GM23338 (cell line): ENCODE data around the gene LCNL1. TPM values are rescaled to one million over a fixed set of nuclear protein-coding genes. Genes with fewer than 3 reads are reported as not detected.

Experiments used
- ATAC-seq: fragments of 200-7000 bp; cut with Tn5 transposase; 3 replicates; pipeline ENCODE4 v1.9.1; 2020
- DNase-seq: peaks from one replicate; pipeline ENCODE4 v3.0.0-alpha.2; 2015; ENCODE audit warnings: low spot score
- H2AFZ ChIP-seq: fragments of 200-600 bp; sonication (generic); 2 replicates; pipeline ENCODE4 v1.8.0; 2016; ENCODE audit warnings: antibody characterized with exemption, mild to moderate bottlenecking, moderate library complexity
- H3F3A ChIP-seq: fragments of 200-600 bp; sonication (generic); replicated peaks from 2 replicates; pipeline ENCODE4 v1.8.0; 2017; ENCODE audit warnings: antibody characterized with exemption, mixed run types, low read depth
- H3K27ac ChIP-seq: fragments of 200-600 bp; sonication (generic); 2 replicates; pipeline ENCODE4 v1.6.1; 2016; ENCODE audit warnings: low read depth
- H3K27me3 ChIP-seq: fragments of 200-600 bp; sonication (generic); 2 replicates; pipeline ENCODE4 v1.8.0; 2016; ENCODE audit warnings: mild to moderate bottlenecking, mixed run types, moderate library complexity; ENCODE audit not compliant: insufficient read depth
- H3K36me3 ChIP-seq: fragments of 200-600 bp; sonication (generic); 2 replicates; pipeline ENCODE4 v1.8.0; 2016; ENCODE audit warnings: mild to moderate bottlenecking; ENCODE audit not compliant: insufficient read depth
- H3K4me1 ChIP-seq: fragments of 200-600 bp; sonication (generic); 2 replicates; pipeline ENCODE4 v1.8.0; 2016; ENCODE audit warnings: mild to moderate bottlenecking, moderate library complexity; ENCODE audit not compliant: insufficient read depth
- H3K4me2 ChIP-seq: fragments of 200-600 bp; sonication (generic); 2 replicates; pipeline ENCODE4 v1.7.1; 2017; ENCODE audit warnings: mixed run types
- H3K4me3 ChIP-seq: fragments of 200-600 bp; sonication (generic); 2 replicates; pipeline ENCODE4 v1.6.1; 2016; ENCODE audit warnings: mixed run types
- H3K79me2 ChIP-seq: fragments of 200-600 bp; sonication (generic); replicated peaks from 2 replicates; pipeline ENCODE4 v1.8.0; 2017; ENCODE audit warnings: mild to moderate bottlenecking; ENCODE audit not compliant: insufficient read depth
- H3K9me2 ChIP-seq: fragments of 200-600 bp; sonication (generic); 2 replicates; pipeline ENCODE4 v1.8.0; 2017; ENCODE audit not compliant: insufficient read depth
- H4K20me1 ChIP-seq: fragments of 200-600 bp; sonication (generic); replicated peaks from 2 replicates; pipeline ENCODE4 v1.8.0; 2017; ENCODE audit warnings: mild to moderate bottlenecking; ENCODE audit not compliant: insufficient read depth
- H3K27ac Mint-ChIP-seq: 2 replicates; pipeline ENCODE4 v1.8.0; 2020; ENCODE audit warnings: inconsistent platforms, mild to moderate bottlenecking, moderate library complexity, mixed read lengths
- H3K27me3 Mint-ChIP-seq: 3 replicates; pipeline ENCODE4 v1.8.0; 2022; ENCODE audit warnings: low read depth, mild to moderate bottlenecking, moderate library complexity, mixed read lengths, inconsistent platforms; ENCODE audit not compliant: insufficient read depth, poor library complexity
- H3K36me3 Mint-ChIP-seq: 3 replicates; pipeline ENCODE4 v1.8.0; 2021; ENCODE audit warnings: low read depth, mild to moderate bottlenecking, inconsistent platforms, moderate library complexity, mixed read lengths
- H3K4me1 Mint-ChIP-seq: 3 replicates; pipeline ENCODE4 v1.8.0; 2020; ENCODE audit warnings: mild to moderate bottlenecking, inconsistent platforms, mixed read lengths
- H3K4me3 Mint-ChIP-seq: 3 replicates; pipeline ENCODE4 v1.8.0; 2021; ENCODE audit warnings: moderate library complexity, mild to moderate bottlenecking, inconsistent platforms, mixed read lengths
- H3K9me3 Mint-ChIP-seq: 3 replicates; pipeline ENCODE4 v1.8.0; 2020; ENCODE audit warnings: moderate library complexity, mild to moderate bottlenecking, inconsistent platforms, mixed read lengths
- CREB1 ChIP-seq: fragments of 250-450 bp; sonication (Bioruptor Pico); IDR thresholded peaks from 2 replicates; pipeline ENCODE4 v1.5.0; 2020; ENCODE audit warnings: low read depth, mild to moderate bottlenecking, moderate library complexity
- NANOG ChIP-seq: IDR thresholded peaks from 2 replicates; pipeline ENCODE4 v1.6.1; 2016; ENCODE audit warnings: antibody characterized with exemption, borderline replicate concordance
- ZNF114 ChIP-seq: fragments of 250-450 bp; sonication (Bioruptor Pico); IDR thresholded peaks from 2 replicates; pipeline ENCODE4 v1.5.0; 2020; ENCODE audit warnings: mild to moderate bottlenecking, moderate library complexity
- polyA plus RNA-seq: library from polyadenylated mRNA; unstranded; fragments of >200 nt; fragmentation: Nextera tagmentation; extraction: Ambion mirVana; gene quantifications from 2 replicates; pipeline ENCODE4 v1.2.1, GENCODE V29; 2016
- total RNA-seq: library from RNA; depleted of rRNA; stranded (reverse); fragments of >200 nt; shearing (Covaris generic); gene quantifications from 2 replicates; pipeline ENCODE4 v1.2.3, GENCODE V29; 2014
- TF ChIP-seq, protein P1 (sequence below): fragments of 250-450 bp; sonication (Bioruptor Pico); IDR thresholded peaks from 2 replicates; pipeline ENCODE4 v1.5.0; 2020; ENCODE audit warnings: mild to moderate bottlenecking, moderate library complexity
- TF ChIP-seq, protein P2 (sequence below), 2 experiments: fragments of 200-600 bp in 1 of 2; sonication (generic) in 1 of 2; conservative IDR thresholded peaks; 2 replicates each; pipeline versions ENCODE4 v1.5.1 to v1.6.1; 2016 to 2017; ENCODE audit warnings: antibody characterized with exemption in 2 of 2, low read depth in 2 of 2, mild to moderate bottlenecking in 2 of 2, moderate library complexity in 1 of 2
- TF ChIP-seq, protein P3 (sequence below): IDR thresholded peaks from one replicate; pipeline ENCODE4 v1.6.1; 2018; ENCODE audit warnings: antibody characterized with exemption; ENCODE audit not compliant: unreplicated experiment

Gene LCNL1
- total and polyA plus RNA-seq, 2 experiments from 2014 or later, result 0.11 TPM; not detected in 1

DNA sequence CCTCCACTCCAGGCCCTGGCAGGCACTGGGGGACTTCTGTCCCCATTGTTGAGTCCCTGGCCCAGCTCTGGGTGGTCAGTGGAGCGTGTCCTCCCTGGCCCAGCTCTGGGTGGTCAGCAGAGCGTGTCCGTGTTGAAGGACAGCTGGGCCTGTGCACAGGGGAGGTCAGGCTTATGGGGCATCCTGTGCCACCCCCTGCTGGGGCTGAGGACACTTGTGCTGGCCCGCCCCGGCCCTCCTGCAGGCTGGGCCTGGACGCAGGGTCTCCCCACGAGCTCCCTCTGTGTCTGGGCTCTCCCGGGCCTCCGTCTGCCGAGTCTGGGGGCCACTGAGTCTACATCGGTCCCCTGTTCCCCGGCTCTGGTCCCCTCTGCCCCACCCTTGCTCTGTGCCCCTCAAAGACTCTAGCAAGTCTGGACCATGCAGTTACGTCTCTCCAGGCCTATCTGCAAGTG lies 25.1 kb downstream of the LCNL1 start:
- TF ChIP-seq, protein P1, sequence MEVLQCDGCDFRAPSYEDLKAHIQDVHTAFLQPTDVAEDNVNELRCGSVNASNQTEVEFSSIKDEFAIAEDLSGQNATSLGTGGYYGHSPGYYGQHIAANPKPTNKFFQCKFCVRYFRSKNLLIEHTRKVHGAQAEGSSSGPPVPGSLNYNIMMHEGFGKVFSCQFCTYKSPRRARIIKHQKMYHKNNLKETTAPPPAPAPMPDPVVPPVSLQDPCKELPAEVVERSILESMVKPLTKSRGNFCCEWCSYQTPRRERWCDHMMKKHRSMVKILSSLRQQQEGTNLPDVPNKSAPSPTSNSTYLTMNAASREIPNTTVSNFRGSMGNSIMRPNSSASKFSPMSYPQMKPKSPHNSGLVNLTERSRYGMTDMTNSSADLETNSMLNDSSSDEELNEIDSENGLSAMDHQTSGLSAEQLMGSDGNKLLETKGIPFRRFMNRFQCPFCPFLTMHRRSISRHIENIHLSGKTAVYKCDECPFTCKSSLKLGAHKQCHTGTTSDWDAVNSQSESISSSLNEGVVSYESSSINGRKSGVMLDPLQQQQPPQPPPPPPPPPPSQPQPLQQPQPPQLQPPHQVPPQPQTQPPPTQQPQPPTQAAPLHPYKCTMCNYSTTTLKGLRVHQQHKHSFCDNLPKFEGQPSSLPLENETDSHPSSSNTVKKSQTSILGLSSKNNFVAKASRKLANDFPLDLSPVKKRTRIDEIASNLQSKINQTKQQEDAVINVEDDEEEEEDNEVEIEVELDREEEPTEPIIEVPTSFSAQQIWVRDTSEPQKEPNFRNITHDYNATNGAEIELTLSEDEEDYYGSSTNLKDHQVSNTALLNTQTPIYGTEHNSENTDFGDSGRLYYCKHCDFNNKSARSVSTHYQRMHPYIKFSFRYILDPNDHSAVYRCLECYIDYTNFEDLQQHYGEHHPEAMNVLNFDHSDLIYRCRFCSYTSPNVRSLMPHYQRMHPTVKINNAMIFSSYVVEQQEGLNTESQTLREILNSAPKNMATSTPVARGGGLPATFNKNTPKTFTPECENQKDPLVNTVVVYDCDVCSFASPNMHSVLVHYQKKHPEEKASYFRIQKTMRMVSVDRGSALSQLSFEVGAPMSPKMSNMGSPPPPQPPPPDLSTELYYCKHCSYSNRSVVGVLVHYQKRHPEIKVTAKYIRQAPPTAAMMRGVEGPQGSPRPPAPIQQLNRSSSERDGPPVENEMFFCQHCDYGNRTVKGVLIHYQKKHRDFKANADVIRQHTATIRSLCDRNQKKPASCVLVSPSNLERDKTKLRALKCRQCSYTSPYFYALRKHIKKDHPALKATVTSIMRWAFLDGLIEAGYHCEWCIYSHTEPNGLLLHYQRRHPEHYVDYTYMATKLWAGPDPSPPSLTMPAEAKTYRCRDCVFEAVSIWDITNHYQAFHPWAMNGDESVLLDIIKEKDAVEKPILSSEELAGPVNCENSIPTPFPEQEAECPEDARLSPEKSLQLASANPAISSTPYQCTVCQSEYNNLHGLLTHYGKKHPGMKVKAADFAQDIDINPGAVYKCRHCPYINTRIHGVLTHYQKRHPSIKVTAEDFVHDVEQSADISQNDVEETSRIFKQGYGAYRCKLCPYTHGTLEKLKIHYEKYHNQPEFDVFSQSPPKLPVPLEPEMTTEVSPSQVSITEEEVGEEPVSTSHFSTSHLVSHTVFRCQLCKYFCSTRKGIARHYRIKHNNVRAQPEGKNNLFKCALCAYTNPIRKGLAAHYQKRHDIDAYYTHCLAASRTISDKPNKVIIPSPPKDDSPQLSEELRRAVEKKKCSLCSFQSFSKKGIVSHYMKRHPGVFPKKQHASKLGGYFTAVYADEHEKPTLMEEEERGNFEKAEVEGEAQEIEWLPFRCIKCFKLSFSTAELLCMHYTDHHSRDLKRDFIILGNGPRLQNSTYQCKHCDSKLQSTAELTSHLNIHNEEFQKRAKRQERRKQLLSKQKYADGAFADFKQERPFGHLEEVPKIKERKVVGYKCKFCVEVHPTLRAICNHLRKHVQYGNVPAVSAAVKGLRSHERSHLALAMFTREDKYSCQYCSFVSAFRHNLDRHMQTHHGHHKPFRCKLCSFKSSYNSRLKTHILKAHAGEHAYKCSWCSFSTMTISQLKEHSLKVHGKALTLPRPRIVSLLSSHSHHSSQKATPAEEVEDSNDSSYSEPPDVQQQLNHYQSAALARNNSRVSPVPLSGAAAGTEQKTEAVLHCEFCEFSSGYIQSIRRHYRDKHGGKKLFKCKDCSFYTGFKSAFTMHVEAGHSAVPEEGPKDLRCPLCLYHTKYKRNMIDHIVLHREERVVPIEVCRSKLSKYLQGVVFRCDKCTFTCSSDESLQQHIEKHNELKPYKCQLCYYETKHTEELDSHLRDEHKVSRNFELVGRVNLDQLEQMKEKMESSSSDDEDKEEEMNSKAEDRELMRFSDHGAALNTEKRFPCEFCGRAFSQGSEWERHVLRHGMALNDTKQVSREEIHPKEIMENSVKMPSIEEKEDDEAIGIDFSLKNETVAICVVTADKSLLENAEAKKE, result no peak
- TF ChIP-seq ZNF114 (CRISPR knock-in tag) (no peak), NANOG (no peak), CREB1 (CRISPR knock-in tag) (no peak)
- TF ChIP-seq, protein P2, sequence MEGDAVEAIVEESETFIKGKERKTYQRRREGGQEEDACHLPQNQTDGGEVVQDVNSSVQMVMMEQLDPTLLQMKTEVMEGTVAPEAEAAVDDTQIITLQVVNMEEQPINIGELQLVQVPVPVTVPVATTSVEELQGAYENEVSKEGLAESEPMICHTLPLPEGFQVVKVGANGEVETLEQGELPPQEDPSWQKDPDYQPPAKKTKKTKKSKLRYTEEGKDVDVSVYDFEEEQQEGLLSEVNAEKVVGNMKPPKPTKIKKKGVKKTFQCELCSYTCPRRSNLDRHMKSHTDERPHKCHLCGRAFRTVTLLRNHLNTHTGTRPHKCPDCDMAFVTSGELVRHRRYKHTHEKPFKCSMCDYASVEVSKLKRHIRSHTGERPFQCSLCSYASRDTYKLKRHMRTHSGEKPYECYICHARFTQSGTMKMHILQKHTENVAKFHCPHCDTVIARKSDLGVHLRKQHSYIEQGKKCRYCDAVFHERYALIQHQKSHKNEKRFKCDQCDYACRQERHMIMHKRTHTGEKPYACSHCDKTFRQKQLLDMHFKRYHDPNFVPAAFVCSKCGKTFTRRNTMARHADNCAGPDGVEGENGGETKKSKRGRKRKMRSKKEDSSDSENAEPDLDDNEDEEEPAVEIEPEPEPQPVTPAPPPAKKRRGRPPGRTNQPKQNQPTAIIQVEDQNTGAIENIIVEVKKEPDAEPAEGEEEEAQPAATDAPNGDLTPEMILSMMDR (conservative IDR thresholded peaks at IDR 0.05; ENCODE audit: low read depth in 2 of 2), result no peak
- TF ChIP-seq, protein P3, sequence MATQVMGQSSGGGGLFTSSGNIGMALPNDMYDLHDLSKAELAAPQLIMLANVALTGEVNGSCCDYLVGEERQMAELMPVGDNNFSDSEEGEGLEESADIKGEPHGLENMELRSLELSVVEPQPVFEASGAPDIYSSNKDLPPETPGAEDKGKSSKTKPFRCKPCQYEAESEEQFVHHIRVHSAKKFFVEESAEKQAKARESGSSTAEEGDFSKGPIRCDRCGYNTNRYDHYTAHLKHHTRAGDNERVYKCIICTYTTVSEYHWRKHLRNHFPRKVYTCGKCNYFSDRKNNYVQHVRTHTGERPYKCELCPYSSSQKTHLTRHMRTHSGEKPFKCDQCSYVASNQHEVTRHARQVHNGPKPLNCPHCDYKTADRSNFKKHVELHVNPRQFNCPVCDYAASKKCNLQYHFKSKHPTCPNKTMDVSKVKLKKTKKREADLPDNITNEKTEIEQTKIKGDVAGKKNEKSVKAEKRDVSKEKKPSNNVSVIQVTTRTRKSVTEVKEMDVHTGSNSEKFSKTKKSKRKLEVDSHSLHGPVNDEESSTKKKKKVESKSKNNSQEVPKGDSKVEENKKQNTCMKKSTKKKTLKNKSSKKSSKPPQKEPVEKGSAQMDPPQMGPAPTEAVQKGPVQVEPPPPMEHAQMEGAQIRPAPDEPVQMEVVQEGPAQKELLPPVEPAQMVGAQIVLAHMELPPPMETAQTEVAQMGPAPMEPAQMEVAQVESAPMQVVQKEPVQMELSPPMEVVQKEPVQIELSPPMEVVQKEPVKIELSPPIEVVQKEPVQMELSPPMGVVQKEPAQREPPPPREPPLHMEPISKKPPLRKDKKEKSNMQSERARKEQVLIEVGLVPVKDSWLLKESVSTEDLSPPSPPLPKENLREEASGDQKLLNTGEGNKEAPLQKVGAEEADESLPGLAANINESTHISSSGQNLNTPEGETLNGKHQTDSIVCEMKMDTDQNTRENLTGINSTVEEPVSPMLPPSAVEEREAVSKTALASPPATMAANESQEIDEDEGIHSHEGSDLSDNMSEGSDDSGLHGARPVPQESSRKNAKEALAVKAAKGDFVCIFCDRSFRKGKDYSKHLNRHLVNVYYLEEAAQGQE, result no peak
- H3K4me3 Mint-ChIP-seq, result no peak overlapping the region

More for the DNA sequence above, 25.1 kb downstream of the LCNL1 start:
- no peaks in the 10 kb centered on the region for H4K20me1 ChIP-seq
- no peaks in the 10 kb centered on the region for H3K36me3 ChIP-seq
- no peak for DNase-seq
- peaks cover 19% of the 10 kb centered on the region for H3K9me3 Mint-ChIP-seq
- H3K27me3 Mint-ChIP-seq, result peaks cover 3% of the 10 kb centered on the region
- H3K27me3 ChIP-seq, result no peaks in the 10 kb centered on the region
- H3K4me1 Mint-ChIP-seq, result no peaks in the 10 kb centered on the region
- no peak overlapping the region for H2AFZ ChIP-seq
- H3K36me3 Mint-ChIP-seq, result peaks cover 6% of the 10 kb centered on the region; the same call in 2 of the 3 replicates
- H3K27ac Mint-ChIP-seq, result no peak overlapping the region
- no peaks in the 10 kb centered on the region for H3K4me1 ChIP-seq
- H3K27ac ChIP-seq, result no peak overlapping the region
- H3K79me2 ChIP-seq, result no peaks in the 10 kb centered on the region
- no peaks in the 10 kb centered on the region for H3F3A ChIP-seq
- H3K4me2 ChIP-seq, result no peak overlapping the region
- ATAC-seq, result no peak
- no peak overlapping the region for H3K4me3 ChIP-seq
- no peaks in the 10 kb centered on the region for H3K9me2 ChIP-seq
